HG03442 (cell line): Measurements from ENCODE around the gene TRIM14.
"Not testable (repeated sequence)": the region's sequence is repeated elsewhere in the genome, so short reads cannot be mapped to it uniquely, and the experiment has no call there.

ENCODE experiments used
- ATAC-seq: cut with Tn5 transposase; IDR thresholded peaks from one replicate; pipeline ENCODE4 v1.9.1; 2021; ENCODE audit warnings: mild to moderate bottlenecking, moderate library complexity; ENCODE audit not compliant: unreplicated experiment

Gene TRIM14

DNA sequence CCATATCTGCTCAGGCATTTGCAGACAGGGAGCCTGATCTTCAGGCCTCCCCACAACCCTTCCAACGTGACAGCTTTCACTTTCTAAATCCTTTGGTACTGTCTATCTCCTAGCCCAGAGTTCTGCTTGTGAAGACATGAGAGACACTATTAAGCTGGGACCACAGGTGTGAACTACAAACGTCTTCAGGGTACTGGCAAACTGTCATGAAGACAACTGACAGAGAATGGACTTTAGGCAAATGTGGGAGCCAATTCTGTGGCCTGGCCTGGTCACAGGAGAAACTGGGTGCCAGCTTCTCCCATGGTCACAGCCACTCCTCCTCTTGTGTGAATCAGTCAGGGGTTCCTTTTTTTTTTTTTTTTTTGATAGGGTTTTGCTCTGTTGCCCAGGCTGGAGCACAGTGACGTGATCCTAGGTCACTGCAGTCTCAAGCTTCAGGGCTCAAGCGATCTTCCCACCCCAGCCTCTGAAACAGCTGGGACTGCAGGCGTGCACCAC, 10.4 kb downstream of the TRIM14 start:
- peak; percentile 73 for ATAC-seq

- ATAC-seq: no peak
These were observed 11.1 kb downstream of the TRIM14 start for GRCh38 chr9:98107926-98108325.

DNA sequence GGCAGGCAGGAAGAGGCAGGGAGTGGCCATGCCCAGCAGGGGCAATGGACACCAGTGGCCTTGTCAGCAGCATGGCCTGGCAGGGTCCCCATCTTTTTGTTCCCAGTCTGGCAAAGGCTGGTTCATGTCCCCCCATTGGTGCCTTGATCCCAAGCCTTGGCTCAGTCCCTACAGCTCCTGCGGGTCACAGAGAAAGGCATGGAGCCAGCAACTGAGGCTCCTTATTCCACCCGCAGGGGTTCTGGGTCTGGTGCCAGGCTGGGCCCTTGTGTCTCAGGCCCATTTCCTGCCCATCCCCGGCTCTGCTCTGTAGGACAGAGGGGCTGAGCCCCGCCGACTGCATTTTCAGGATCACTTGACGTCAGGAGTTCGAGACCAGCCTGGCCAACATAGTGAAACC, 14.0 kb downstream of the TRIM14 start:
- no peak for ATAC-seq

GRCh38 chr9:98104445-98104881, 14.6 kb downstream of the TRIM14 start:
- ATAC-seq: no peak

GRCh38 chr9:98101868-98102273, 17.2 kb downstream of the TRIM14 start:
- ATAC-seq: peak; percentile 96

DNA sequence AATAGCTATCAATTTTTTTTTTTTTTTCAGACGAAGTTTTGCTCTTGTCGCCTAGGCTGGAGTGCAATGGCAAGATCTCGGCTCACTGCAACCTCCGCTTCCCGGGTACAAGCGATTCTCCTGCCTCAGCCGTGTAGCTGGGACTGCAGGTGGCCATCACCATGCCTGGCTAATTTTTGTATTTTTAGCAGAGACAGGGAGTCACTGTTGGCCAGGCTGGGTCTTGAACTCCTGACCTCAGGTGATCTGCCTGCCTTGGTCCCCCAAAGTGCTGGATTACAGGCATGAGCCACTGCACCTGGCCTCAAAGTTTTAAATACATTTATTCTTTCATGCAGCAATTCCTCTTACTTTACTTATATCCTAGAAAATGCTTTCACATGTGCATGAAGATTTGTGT, 17.6 kb downstream of the TRIM14 start:
- no peak for ATAC-seq

DNA sequence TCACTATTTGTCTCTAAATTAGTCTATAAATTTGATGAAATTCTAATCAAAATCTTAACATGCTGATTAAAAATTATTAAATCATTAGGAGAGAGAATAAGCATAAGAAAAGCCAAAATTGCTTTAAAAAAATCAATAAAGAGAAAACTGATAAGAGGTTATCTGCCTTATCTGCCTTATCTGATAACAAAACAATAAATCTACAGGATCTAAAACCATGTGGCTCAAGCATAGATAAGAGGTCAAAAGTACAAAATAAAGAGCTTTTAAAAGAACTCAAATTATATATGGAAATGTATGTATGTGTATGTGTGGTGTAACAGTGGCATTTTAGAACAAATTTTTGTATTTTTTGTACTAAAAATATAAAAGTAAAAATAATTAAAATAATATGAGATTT, 18.6 kb downstream of the TRIM14 start:
- no peak for ATAC-seq

- ATAC-seq: no peak
These were observed 19.1 kb downstream of the TRIM14 start for GRCh38 chr9:98099898-98100297.

GRCh38 chr9:98099346-98099745, 19.7 kb downstream of the TRIM14 start:
- ATAC-seq: no peak

GRCh38 chr9:98097836-98098235, 21.2 kb downstream of the TRIM14 start:
- no peak for ATAC-seq

DNA sequence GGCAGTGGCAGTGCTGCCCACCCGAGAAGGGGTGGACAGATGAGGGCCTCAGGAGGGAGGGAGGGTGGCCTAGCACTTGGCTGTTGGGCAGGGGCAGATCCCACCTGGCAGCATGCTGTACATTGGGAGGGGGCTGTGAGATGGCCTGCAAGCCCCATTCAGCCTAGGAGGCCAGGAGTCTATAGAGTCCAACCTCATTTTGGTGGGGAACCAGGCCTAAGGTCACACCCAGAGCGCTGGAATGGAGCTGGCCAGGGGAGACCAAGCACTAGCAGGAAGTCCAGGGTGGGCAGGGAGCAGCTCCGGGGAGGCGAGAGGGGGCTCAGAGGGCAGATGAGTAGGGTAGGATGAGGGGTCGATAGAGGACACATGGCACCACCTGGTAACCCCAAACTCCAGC, 22.9 kb downstream of the TRIM14 start:
- no peak for ATAC-seq

GRCh38 chr9:98095401-98095800, 23.6 kb downstream of the TRIM14 start:
- ATAC-seq: no peak

DNA sequence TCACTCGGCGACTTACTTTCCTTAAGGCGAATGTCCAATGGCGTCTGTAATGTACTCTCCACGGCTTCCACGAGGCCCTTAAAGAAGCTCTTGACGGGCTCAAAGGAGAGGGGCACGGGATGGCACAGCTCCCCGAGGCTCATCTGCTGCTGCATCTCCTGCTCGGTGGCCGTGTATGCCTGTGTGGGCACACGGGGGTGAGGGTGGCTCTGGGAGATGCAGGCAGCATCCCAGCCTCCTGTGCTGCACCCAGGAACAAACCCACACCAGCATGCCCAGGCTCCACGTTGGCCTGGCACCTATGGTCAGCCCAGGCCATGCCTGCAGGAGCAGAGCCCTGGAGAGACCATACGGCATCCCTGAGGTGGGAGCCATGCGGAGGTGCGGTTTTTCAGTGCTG, 24.2 kb downstream of the TRIM14 start:
- no peak for ATAC-seq

GRCh38 chr9:98094316-98094715, 24.7 kb downstream of the TRIM14 start:
- ATAC-seq: no peak

- ATAC-seq: no peak
These were observed 26.4 kb downstream of the TRIM14 start for GRCh38 chr9:98092613-98092931.

DNA sequence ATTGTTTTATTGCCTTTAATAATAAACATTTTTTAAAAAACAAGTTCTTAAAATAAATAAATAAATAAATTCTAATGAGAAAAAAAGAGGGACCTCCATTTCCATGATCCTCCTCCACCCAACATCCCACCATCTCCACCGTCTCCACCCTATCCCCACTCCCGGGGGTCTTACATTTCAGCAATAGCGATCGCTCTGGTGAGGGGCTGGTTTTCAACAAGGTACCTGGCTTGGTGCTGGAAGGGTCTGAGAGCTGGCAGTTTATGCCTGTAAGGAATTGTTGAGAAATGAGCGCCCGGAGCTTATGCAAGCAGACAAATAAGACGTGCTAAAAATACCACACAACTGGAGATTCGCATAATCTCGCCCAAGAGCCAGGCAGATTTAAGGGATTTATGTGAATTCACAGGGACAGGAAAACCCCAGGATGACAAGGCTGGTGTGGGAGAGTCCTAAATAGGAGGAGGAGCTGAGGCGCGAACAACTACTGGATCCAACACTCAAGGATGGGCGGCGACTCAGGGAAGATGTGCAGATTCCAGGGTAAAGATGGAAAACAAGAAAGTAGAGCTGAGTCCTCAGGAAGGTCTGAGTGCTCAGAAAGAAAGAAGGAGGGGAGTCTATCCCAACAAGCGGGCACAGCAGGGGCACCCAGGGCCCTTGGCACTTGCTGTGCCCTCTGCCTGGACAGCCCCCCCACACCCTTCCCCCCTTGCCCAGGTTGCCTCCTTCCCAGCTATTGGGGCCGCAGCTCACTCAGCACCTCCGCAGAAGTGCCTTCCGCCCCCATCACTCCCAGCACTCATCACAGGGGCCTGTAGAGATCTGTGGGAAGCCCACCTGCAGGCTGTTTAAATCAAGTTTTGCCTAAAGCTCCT, 27.0 kb downstream of the TRIM14 start:
- ATAC-seq: no peak

DNA sequence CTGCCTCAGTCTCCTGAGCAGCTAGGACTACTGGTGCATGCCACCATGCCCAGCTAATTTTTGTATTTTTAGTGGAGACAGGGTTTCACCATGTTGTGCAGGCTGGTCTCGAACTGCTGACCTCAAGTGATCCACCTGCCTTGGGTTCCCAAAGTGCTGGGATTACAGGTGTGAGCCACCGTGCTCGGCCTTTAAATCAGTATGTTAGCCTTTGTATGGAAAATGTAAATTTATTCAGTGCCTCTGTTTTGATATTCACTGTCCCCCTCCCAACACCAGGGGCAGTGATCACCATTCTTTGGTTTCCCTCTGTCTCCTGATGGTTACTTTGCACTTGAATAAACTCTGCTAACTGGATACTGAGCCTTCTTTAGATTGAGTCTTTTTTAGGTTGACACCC, 28.3 kb downstream of the TRIM14 start:
- not testable (repeated sequence) for ATAC-seq

DNA sequence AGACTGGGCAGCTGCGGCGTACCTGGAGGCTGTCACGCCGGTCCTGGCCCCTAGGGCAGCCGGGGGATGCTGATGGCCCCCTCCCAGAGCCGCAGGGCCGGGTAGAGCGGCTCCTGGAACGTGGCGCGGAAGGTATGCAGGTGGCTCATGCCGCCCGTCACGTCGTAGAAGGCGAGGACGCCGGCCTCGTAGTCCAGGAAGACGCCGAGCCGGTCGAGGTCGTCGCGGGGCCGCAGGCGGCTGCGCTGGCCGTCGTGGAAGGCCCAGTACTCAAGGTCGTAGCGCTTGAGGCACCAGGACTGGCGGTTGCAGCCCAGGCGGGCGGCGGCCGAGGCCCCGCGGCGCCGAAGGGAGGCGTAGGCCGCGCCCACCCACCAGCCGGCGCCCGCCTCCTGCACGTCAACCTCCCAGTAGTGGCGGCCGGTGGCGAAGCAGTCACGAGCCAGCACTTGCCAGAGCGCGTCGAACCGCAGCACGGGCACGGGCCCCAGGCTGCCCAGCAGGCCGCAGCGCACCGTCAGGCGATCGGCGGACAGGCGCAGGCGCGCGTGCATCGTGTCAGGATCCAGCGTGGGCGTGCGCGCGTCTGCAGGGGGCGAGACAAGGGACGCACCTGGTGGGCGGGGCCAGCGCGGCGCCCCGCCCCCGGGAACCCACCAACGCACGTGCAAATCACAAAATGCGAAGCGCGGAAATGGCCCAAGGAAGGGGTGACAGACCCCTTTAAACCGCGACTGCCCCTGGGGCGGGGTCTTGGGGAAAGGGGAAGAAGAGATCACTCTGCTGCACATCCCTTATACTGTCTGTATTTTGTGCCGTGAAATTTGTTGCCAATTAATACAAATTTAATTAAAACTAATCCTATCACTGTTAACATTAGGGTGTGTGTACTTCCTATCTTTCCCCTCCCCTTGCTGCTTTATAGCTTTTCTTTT, 31.3 kb downstream of the TRIM14 start:
- peak; percentile 61 for ATAC-seq

GRCh38 chr9:98086461-98086860, 32.6 kb downstream of the TRIM14 start:
- no peak for ATAC-seq

GRCh38 chr9:98085944-98086343, 33.1 kb downstream of the TRIM14 start:
- no peak for ATAC-seq

GRCh38 chr9:98085058-98085457, 34.0 kb downstream of the TRIM14 start:
- no peak for ATAC-seq

- ATAC-seq: no peak
These were observed 34.6 kb downstream of the TRIM14 start for GRCh38 chr9:98084396-98084795.
